Panc1 (cell line): ENCODE data around the gene LPAR2.

ENCODE experiments used
- CTCF ChIP-seq: fragments of 450-650 bp; IDR thresholded peaks from 2 replicates; pipeline ENCODE4 v1.5.1; 2017; ENCODE audit warnings: mild to moderate bottlenecking
- POLR2AphosphoS5 ChIP-seq: IDR thresholded peaks from 2 replicates; pipeline ENCODE4 v1.6.1; 2012; ENCODE audit warnings: mild to moderate bottlenecking, low read depth, low read length, moderate library complexity

GRCh38 chr19:19634516-19635312 lies 6.7 kb upstream of the LPAR2 start:
- TF ChIP-seq CTCF, result no peak
- no peak for TF ChIP-seq POLR2AphosphoS5
